HG02852 (cell line): ENCODE data around the gene R3HDM1.
"Not testable (repeated sequence)": the region's sequence is repeated elsewhere in the genome, so short reads cannot be mapped to it uniquely, and the experiment has no call there.

Experiments
- ATAC-seq: cut with Tn5 transposase; IDR thresholded peaks from one replicate; pipeline ENCODE4 v1.9.1; 2021; ENCODE audit warnings: mild to moderate bottlenecking, moderate library complexity; ENCODE audit not compliant: unreplicated experiment

Gene R3HDM1

DNA sequence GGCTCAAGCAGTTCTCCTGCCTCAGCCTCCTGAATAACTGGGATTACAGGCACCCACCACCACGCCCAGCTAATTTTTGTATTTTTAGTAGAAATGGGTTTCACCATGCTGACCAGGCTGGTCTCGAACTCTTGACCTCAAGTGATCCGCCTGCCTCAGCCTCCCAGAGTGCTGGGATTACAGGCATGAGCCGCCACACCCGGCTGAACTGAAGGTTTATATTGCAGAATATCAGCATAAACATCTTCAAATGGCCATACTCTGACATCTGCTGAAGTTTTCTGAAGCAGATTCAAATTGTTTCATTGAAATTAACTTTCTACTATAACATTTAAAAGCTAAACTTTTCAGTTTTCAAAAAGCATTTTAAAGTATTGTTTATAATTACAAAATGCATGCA is 172.8 kb downstream of the R3HDM1 start:
- ATAC-seq = not testable (repeated sequence)

DNA sequence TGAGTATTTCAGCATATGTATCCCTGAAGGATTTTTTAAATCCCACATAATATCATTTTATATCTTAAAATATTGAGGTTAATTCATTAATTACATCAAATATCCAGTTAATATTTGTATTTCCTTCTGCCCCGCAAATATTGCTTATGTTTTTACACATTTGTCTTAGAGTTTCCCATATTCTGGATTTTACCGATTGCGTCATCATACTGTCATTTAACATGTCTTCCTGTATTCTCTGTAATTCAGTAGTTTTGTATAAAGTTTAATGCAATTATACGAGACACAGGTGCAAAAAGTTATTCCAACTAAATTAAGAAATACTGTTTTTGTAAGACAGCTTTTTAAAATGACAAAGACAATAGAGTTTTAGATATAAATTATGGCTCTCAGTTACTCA is 176.9 kb downstream of the R3HDM1 start:
- no peak for ATAC-seq

DNA sequence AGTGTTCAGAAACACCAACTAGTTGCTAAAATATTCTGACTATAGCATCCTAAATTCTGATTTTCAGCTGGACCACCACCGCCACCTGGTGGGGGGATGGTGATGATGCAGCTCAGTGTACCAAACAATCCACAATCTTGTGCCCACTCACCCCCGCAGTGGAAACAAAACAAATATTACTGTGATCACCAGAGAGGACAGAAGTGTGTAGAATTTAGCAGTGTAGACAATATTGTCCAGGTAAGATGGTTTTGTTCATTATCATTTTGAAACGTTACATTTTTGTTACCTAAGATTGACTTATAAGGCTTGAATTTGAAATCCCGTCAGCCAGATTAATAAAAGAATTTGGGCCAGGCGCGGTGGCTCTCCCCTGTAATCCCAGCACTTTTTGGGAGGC is 178.7 kb downstream of the R3HDM1 start:
- no peak for ATAC-seq

DNA sequence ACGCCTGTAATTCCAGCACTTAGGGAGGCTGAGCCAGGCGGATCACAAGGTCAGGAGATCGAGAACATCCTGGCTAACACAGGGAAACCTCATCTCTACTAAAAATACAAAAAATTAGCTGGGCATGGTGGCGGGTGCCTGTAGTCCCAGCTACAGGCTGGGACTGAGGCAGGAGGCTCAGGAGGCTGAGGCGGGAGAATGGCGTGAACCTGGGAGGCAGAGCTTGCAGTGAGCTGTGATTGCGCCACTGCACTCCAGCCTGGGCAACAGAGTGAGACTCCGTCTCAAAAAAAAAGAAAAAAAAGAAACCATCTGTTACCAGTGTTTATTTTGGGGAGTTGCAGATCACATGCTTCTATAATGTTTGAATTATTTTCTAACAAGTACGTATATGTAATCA is 183.8 kb downstream of the R3HDM1 start:
- ATAC-seq = not testable (repeated sequence)

DNA sequence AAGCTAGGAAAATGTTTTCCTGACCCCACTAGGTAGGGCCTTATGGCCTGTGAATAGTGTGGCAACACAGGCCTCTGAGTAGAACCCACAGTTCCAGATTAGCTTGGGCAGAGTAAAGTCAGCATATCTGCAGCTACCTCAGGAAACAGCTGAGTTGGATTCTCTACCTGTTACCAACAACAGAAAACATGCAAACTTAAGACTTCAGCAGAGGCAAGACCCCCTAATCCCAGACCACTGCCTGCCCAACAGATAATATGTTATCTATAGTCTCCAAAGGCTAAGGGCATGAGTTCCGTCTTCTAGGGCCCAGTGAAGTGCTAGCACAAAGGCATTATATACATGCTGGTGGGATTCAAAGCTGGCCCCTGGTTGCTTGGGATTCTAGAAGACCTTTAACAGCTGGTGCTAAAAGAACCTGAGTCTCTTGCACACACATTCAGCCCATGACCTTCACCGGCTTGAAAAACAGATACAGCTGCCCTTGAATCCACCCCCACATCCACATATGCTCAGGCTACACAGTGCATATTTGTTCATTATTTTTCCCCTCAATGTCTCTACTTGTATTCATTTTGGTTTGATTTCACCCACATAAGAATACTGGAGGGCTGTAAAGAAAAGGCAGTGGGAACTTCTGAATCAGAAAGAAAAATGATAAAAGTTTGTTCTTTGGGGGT is 196.9 kb downstream of the R3HDM1 start:
- no peak for ATAC-seq

DNA sequence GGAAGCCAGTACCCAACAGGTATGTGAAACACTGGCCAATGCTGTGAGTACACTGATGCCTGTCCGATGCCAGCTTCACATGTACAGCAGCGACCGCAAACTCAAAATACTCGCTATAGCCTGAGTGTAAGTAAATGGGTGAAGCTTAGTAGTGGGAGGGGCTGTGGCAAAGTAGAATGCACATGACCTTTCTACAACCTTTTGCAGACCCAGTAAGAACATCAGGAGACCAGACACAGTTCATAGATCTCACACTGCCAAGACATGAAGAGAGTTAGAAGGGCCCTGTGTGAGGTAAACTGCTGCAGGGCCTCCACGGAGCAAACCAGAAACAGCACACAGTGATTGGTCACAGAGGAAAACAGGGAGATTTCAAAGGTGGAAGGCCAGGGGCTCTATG is 201.3 kb downstream of the R3HDM1 start:
- ATAC-seq = no peak

DNA sequence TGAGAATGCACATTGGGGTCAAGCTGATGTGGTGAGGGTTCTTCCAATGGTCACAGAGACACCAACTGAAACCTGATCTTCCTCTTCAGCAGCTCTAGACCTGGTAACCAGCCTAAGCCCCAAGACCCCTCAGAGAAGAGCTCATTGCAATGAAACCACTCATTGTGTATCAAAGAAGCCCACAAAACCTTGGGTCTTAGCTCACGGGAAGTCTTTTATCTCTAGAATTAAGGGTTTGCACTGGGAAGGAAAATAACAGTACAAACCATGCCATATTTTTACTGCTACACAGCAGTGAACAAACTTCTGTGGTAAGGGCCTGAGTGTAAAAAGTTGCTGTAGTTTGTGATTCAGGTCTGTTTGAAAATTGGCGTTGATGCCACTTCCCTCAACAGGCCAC is 201.8 kb downstream of the R3HDM1 start:
- ATAC-seq = no peak

DNA sequence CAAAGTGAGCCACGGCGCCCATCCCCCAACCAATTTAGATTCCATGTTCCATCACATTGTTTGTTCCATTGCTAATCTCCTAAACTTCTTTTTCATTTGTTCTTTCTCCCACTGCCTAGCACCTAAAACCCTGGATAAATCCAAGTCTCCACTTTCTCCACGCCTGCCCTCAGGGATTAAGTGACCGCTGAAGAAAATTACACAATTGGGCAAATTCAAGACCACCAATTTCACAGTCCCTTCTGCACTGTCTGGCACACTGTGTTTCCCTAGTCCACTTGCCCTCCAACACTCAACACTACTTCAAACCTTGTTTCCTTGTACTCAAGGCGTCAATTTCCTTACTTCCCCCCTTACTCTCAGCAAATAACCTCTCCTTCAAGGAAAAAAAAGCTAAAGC is 205.3 kb downstream of the R3HDM1 start:
- no peak for ATAC-seq

DNA sequence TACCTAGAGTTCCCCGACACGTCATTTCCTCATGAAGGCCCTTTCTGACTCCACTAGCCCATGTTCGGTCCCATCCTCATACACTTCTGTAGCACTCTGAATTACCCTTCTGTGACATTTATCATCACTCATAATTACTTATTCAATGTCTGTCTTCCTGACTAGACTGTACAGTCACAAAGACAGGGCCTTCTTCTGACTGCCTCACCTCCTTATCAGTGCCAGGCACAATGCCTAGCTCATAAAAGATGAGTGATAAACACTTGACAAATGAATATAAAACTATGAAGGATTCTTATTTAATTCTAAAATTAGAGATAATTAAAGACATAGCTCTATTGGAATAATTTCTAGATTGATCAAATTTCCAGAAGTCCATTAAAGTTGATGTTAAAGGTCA is 208.9 kb downstream of the R3HDM1 start:
- ATAC-seq = no peak

DNA sequence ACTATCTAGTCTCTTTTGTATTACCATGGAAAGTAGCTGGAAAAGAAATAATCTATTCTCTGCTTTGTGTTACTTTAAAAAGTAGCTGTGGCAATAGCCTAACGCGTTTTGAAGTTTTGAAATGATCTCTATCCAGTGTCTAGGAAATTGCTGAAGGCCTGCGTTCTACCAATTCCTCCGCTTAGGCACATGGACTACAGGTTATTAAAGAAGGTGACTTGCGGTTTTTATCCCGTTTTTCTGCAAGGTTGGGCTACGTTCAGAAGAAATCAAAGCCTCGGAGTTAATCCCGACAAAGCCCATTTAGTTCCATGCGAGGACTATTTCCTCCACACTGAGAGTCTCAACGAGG is 209.7 kb downstream of the R3HDM1 start:
- no peak for ATAC-seq

DNA sequence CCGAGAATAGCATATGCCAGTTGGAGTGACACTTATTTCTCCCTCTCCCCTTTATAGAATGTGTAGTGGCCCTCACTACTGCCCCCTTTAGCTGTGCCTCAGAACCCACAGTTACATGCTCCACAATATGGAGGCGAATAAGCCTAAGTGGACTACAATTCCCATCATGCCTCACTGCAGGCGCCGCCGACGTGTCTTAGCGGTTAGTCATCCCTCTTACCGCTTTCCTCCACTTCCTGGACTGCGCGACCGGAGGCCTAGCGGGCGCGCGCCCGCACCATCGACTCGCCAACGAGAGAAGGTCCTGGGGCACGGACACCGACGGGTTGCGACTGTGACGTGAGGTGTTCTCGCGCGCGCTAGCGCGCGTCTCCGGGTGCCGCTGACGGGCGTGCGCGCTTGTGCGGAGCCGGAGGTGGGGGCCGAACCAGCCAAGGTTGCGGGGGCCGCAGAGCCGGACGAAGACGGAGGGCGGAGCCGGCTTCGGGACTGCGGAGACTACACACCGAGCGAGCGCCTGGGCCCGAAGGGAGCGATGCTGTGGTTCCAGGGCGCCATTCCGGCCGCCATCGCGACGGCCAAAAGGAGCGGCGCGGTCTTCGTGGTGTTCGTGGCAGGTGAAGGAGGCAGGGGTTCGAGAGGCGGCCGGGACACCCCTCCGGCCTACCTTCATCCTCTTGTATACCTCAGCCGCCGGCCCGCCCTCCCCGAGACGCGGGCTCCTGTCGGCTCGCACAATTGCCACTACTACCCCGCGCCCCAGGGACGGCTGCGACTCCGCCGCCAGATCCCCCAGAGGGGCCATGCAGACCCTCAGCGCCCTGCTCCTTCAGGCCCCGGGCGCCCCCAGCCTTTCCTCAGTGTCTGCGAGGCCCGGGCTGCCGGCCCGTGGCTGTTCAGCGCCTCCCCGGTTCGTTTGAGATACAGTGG is 210.4 kb downstream of the R3HDM1 start, which contains the start of gene UBXN4:
Gene UBXN4, plus strand, starts transcription at position 461 of the 930 bp plus-strand sequence. Its CDS starts 75 bp downstream, at position 536.
- peak; percentile 88 for ATAC-seq

DNA sequence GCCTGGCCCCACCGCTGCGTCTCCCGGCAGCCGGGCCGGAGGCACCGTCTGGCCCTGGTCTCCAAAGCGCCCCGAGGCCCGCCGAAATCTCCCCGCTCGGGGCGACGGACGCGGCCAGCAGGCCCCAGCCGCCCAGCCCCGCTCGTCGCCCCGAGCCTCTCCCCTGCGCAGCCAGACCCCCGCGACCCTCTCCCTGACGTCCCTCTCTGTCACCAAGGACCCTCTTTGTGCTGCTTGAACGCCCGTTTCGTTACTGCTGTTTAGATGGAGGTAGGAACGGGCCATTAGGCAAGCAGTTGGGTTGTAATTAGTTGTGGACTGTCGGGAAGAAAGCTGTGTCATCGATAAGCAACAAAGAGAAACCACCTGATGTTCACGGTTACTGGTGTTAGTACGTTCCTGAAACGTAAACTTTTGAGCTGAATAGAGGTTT is 211.1 kb downstream of the R3HDM1 start:
- ATAC-seq = peak; percentile 20

DNA sequence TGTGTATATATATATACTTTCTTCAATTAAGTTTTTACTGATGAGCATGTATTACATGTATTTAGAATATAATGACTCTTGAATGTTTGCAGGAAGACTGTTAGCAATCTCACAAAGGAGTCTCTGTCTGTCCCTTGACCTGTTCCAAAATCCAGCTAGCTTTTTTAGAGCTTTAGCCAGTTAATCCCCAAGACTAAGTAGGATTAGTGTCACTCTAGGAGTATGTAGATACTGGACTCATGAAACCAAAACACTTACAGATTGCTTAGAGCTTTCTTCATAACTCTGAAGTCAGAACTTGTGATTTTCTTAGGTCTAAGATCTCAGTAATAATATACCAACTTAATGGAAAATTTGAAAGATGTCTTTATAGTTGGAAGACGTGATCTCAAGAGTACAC is 212.6 kb downstream of the R3HDM1 start:
- no peak for ATAC-seq

DNA sequence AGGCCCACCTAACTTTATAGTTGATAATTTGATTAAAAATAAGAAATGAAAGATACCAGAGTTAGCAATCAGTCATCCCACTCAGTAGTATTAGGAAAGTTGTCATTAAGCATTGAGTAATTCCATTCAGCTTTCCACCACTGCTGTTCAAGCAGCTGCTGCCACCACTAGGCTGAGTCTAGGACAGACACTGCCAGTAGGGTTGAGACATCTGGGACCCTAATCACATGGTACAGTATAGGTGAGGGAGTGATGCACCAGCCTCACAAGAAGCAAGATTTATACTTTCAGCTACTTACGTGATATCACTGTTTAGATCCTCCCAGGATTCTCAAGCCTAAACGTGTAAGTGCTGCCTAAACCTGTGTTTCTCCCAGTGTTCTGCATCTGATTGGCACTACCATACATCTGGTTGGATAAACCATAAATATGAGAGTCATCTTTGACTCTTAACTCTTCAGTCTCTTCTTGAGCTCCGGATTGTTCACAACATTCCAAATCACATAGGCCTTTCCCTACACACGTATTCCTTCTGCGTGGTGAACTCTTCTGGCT is 213.6 kb downstream of the R3HDM1 start:
- no peak for ATAC-seq

DNA sequence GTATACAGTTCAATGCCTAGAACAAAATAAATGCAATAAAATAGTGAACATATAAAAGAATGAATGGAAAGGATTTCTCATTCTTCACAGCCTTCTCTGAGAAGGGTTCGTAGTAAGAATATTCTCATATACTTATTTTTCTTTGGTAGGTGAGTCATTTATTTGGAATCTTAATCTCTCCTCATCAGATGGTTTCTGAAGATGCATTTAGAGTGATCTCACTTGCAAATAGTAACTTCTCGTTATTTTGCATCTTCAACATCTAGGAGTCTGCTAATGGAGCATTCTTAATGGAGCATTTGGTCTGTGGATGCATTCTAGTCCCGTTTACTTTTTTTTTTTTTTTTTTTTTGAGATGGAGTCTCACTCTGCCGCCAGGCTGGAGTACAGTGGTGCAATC is 214.3 kb downstream of the R3HDM1 start:
- ATAC-seq = no peak

DNA sequence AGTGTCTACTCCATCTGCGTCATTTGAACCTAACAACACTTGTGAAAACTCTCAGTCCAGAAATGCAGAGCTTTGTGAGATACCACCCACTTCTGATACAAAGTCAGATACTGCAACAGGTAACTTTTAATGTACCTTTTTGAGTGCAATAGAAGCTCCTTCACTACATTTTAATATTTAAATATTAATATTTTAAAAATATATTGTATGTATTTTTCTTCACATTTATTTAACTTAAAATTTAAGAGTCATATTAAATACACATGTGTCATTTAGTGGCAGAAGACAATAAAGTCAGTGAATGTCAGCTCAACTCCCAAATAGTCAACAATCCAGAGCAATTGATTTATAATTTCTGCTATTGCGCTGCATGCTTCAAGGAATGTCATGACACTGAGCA is 224.3 kb downstream of the R3HDM1 start:
- ATAC-seq = no peak

DNA sequence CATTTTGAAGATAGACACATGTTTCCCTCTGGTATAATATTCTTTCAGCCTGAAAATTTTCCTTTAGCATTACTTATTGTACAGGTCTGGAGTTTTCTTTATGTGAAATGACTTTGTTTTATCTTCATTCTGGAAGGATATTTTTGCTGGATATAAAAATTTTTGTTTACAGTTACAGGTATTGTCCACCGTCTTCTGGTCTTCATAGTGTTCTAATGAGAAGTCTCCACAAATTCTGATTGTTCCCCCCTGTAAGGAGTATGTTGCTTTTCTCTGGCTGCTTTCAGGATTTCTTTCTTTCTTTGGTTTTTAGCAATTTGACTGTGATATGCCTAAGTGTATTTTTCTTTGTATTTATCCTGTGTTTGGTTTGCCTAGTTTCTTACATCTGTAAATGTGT is 225.4 kb downstream of the R3HDM1 start:
- no peak for ATAC-seq

DNA sequence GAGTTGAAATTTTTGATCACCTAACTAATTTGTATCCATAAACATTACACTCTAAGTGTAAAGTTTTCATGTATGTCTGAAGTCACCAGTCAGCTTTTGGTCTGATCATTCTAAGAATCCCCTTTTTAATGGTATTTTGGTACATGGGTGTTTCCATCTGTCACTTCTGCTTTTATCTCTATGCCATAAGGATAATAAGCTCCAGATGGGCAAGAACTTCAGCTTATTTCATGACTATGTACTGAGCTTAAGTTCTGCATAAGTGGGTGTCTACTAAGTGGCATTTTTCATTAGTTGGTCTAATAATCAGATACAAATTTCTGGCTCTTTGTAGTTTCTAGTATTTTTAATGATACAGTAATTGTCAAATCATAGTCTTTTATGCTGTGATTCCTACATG is 230.7 kb downstream of the R3HDM1 start:
- no peak for ATAC-seq

DNA sequence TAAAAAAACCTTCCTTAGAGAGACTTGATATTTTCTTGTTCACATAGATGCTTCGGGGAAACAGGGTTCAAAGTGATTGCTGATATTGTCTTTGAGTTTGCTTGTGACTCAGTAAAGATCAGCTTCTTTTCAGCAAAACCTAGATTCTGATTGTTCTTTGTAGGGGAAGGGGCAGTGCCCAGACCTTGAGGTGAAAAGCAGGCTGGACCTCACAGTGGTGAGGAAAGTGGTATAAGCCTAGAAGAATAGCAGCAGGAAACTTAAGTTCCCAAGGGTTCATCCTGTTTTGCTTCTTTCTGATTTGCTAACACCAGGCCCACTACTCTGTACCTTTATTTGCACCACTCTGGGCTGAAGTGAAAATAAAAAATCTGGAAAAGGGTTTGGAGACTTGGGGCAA is 231.2 kb downstream of the R3HDM1 start:
- no peak for ATAC-seq

DNA sequence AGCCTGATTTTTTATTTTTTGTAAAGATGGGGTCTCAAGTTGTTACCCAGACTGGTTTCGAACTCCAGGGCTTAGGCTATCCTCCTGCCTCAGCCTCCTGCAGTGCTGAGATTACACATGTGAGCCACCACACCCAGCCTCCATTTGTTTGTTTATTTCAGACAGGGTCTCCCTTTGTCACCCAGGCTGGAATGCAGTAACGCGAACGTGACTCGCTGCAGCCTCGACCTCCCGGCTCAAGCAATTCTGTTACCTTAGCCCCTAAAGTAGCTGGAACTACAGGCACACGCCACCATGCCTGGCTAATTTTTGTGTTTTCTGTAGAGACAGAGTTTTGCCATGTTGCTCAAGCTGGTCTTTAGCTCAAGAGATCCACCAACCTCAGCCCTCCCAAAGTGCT is 237.6 kb downstream of the R3HDM1 start:
- no peak for ATAC-seq

DNA sequence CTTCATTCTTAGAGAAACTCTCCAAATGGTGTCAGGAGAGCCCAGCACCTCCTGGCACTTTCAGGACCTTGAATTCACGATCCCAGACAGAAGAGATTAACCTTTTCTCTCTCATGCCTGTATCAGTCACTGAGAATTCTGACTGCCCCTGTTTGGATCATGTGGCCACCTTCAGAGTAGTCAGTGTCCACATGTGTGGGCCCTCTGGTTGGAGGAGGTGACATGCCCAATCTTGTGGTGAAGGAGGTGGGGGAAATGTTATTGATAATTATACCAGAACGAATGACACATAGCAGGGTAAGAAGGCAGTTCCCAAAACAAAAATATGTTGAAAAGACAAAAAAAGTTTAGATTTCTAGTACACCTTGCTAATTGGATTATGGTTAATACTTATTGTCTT is 242.0 kb downstream of the R3HDM1 start:
- no peak for ATAC-seq

DNA sequence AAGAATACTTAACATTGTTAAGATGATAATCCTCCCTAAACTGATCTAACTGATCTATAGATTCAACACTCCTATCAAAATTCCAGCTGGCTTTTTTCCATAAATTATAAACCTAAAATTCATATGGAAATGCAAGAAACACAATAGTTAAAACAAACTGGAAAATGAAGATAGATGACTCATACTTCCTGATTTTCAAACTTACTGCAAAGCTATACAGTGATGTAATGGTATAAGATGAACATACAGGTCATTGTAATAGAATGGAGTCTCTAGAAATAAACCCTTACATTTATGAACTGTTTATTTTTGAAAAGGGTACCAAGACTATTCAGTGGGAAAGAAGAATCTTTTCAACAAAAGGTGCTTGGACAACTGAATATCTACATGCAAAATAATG is 242.6 kb downstream of the R3HDM1 start:
- no peak for ATAC-seq
